K562 (cell line): ENCODE measurements around the gene PIK3CD. TPM values are rescaled to one million over a fixed set of nuclear protein-coding genes. Genes with fewer than 3 reads are reported as not detected.
A peak's percentile ranks its signal among the peaks of the same experiment; 100 is the strongest.

Experiments used
- ARID2 ChIP-seq: fragments of 450-650 bp; IDR thresholded peaks from 2 replicates; pipeline ENCODE4 v1.6.1; 2017; ENCODE audit warnings: antibody characterized with exemption, mild to moderate bottlenecking
- ATF1 ChIP-seq, 2 experiments: fragments of 450-650 bp in 1 of 2; IDR thresholded peaks; 2 replicates each; pipeline ENCODE4 v1.6.1; 2016; ENCODE audit warnings: missing compliant biosample characterization in 1 of 2, missing genetic modification characterization in 1 of 2
- CBX5 ChIP-seq: IDR thresholded peaks from 2 replicates; pipeline ENCODE4 v1.6.1; 2014; ENCODE audit warnings: low read depth, borderline replicate concordance
- CSDE1 ChIP-seq, 2 experiments: fragments of 450-650 bp; IDR thresholded peaks; 2 replicates each; pipeline ENCODE4 v1.6.1; 2016; ENCODE audit warnings: mild to moderate bottlenecking in 1 of 2
- DACH1 ChIP-seq: fragments of 450-650 bp; IDR thresholded peaks from 2 replicates; pipeline ENCODE4 v1.6.1; 2018; ENCODE audit not compliant: partially characterized antibody
- DNMT1 ChIP-seq: fragments of 450-650 bp; IDR thresholded peaks from 2 replicates; pipeline ENCODE4 v1.6.1; 2016; ENCODE audit warnings: antibody characterized with exemption, mild to moderate bottlenecking
- ESRRA ChIP-seq: fragments of 450-650 bp; IDR thresholded peaks from 2 replicates; pipeline ENCODE4 v1.6.1; 2014; ENCODE audit warnings: low read depth, mild to moderate bottlenecking, moderate library complexity, borderline replicate concordance
- HDAC2 ChIP-seq: fragments of 450-650 bp; IDR thresholded peaks from 2 replicates; pipeline ENCODE4 v1.6.1; 2016; ENCODE audit warnings: mild to moderate bottlenecking
- HNRNPK ChIP-seq: fragments of 200-400 bp; formaldehyde crosslinking; IDR thresholded peaks from one replicate; pipeline ENCODE4 v1.6.1; 2018; ENCODE audit warnings: mild to moderate bottlenecking, low read depth, low read length; ENCODE audit not compliant: poor library complexity, severe bottlenecking
- KAT2B ChIP-seq: IDR thresholded peaks from one replicate; pipeline ENCODE4 v1.6.1; 2012; ENCODE audit warnings: low read depth, mild to moderate bottlenecking, control low read depth, inconsistent platforms, low read length, moderate library complexity
- KLF1 ChIP-seq: fragments of 450-650 bp; IDR thresholded peaks from 2 replicates; pipeline ENCODE4 v1.6.1; 2016; ENCODE audit warnings: missing genetic modification characterization, missing compliant biosample characterization
- MEF2D ChIP-seq: conservative IDR thresholded peaks from 2 replicates; pipeline ENCODE4 v1.6.1; 2016; ENCODE audit warnings: low read depth, missing genetic modification characterization, missing compliant biosample characterization
- NFIC ChIP-seq: fragments of 450-650 bp; IDR thresholded peaks from 2 replicates; pipeline ENCODE4 v1.6.1; 2017; ENCODE audit warnings: mild to moderate bottlenecking, inconsistent platforms
- NR2C1 ChIP-seq, 2 experiments: fragments of 450-650 bp; IDR thresholded peaks; 2 replicates each; pipeline ENCODE4 v1.6.1; 2017; ENCODE audit warnings: mild to moderate bottlenecking in 2 of 2, antibody characterized with exemption in 1 of 2, inconsistent platforms in 1 of 2, missing compliant biosample characterization in 1 of 2, missing genetic modification characterization in 1 of 2
- NRF1 ChIP-seq, 2 experiments: fragments of 450-650 bp; IDR thresholded peaks in 1 of 2; conservative IDR thresholded peaks in 1 of 2; 2 replicates each; pipeline ENCODE4 v1.6.1; 2014; ENCODE audit warnings: mild to moderate bottlenecking in 2 of 2
- RAD51 ChIP-seq: fragments of 450-650 bp; IDR thresholded peaks from 2 replicates; pipeline ENCODE4 v1.7.1; 2016; ENCODE audit warnings: low read depth, mild to moderate bottlenecking, borderline replicate concordance
- RBM17 ChIP-seq: fragments of 200-400 bp; formaldehyde crosslinking; IDR thresholded peaks from 2 replicates; pipeline ENCODE4 v1.6.1; 2017; ENCODE audit warnings: low read depth, mild to moderate bottlenecking, low read length, borderline replicate concordance
- RUNX1 ChIP-seq: sonication (generic); IDR thresholded peaks from 2 replicates; pipeline ENCODE4 v1.6.1; 2016; ENCODE audit warnings: antibody characterized with exemption, low read depth
- SRSF3 ChIP-seq: fragments of 200-400 bp; formaldehyde crosslinking; IDR thresholded peaks from 2 replicates; pipeline ENCODE4 v1.6.1; 2016; ENCODE audit warnings: mild to moderate bottlenecking, low read length, moderate library complexity; ENCODE audit not compliant: insufficient read depth
- SRSF7 ChIP-seq: fragments of 200-400 bp; formaldehyde crosslinking; optimal IDR thresholded peaks from 2 replicates; pipeline ENCODE3; 2017; ENCODE audit warnings: mild to moderate bottlenecking, low read depth, low read length
- TAF7 ChIP-seq: fragments of 450-650 bp; IDR thresholded peaks from 2 replicates; pipeline ENCODE4 v1.6.1; 2016; ENCODE audit warnings: missing genetic modification characterization, missing compliant biosample characterization
- TAF9B ChIP-seq: fragments of 450-650 bp; IDR thresholded peaks from 2 replicates; pipeline ENCODE4 v1.6.1; 2018; ENCODE audit warnings: mild to moderate bottlenecking; ENCODE audit not compliant: partially characterized antibody
- U2AF1 ChIP-seq: fragments of 200-400 bp; formaldehyde crosslinking; optimal IDR thresholded peaks from 2 replicates; pipeline ENCODE3; 2017; ENCODE audit warnings: mild to moderate bottlenecking, low read depth, low read length, moderate library complexity
- YBX1 ChIP-seq: fragments of 450-650 bp; IDR thresholded peaks from 2 replicates; pipeline ENCODE4 v1.7.1; 2016; ENCODE audit warnings: mild to moderate bottlenecking
- ZBTB8A ChIP-seq: fragments of 450-650 bp; IDR thresholded peaks from 2 replicates; pipeline ENCODE4 v1.6.1; 2018; ENCODE audit warnings: mild to moderate bottlenecking, moderate library complexity; ENCODE audit not compliant: partially characterized antibody
- ZNF589 ChIP-seq: fragments of 200-800 bp; sonication (Bioruptor generic); IDR thresholded peaks from 2 replicates; pipeline ENCODE4 v1.6.1; 2016; ENCODE audit warnings: low read depth, missing genetic modification characterization, missing compliant biosample characterization
- ZNF830 ChIP-seq: fragments of 250-450 bp; sonication (Bioruptor Pico); IDR thresholded peaks from 2 replicates; pipeline ENCODE4 v1.5.0; 2021; ENCODE audit warnings: mild to moderate bottlenecking
- polyA plus RNA-seq, 8 experiments: library from polyadenylated mRNA; depleted of rRNA in 4 of 8; stranded (reverse) in 5 of 8; unstranded in 3 of 8; fragments of >200 nt; fragmentation: Nextera tagmentation in 2 of 8; fragmentation: Illumina TruSeq in 1 of 8; extraction: Ambion mirVana in 2 of 8; extraction: Trizol in 1 of 8; gene quantifications; 2 replicates each; pipeline versions ENCODE4 v1.2.1 to v1.2.3, GENCODE V29; 2011 to 2014; ENCODE audit warnings: inconsistent platforms in 1 of 8, missing spikeins in 1 of 8
- total RNA-seq, 7 experiments: library from RNA; depleted of rRNA in 6 of 7; stranded (reverse); fragments of >200 nt in 6 of 7; fragmentation: Illumina TruSeq in 2 of 7; extraction: Trizol in 2 of 7; gene quantifications; 2 replicates each; pipeline versions ENCODE4 v1.2.1 to v1.2.3, GENCODE V29; 2011 to 2021; ENCODE audit warnings: low replicate concordance in 1 of 7
- TF ChIP-seq, protein P1 (sequence below): conservative IDR thresholded peaks from 2 replicates; pipeline ENCODE4 v1.6.1; 2011; ENCODE audit warnings: low read depth, mild to moderate bottlenecking, low read length; ENCODE audit not compliant: control insufficient read depth
- TF ChIP-seq, protein P2 (sequence below): sonication (generic); formaldehyde crosslinking; IDR thresholded peaks from 2 replicates; pipeline ENCODE4 v1.8.0; 2022; ENCODE audit warnings: mild to moderate bottlenecking, missing genetic modification reagents
- TF ChIP-seq, protein P3 (sequence below), 2 experiments: fragments of 450-650 bp; IDR thresholded peaks; 2 replicates each; pipeline ENCODE4 v1.6.1; 2016

The PIK3CD gene
- total and polyA plus RNA-seq, 9 of the 15 experiments (the other 6 are each of a cell fraction or from before 2014, with no cell fraction given): 1.8 to 20.8 (median 7.2) TPM

DNA sequence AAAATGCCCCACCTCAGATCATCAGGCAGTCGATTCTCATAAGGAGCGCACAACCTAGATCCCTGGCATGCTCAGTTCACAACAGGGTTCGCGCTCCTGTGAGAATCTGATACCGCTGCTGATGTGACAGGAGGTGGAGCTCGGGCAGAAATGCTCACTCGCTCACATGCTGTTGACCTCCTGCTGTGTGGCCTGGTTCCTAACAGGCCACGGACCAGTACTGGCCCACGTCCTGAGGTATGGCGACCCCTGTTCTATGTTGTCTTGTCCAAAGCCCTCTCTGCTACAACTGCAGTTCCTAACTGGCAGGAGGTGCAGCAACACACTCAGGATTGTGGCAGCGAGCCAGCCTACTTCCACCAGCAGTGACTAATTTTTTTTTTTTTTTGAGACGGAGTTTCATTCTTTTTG lies 101.6 kb downstream of the PIK3CD start (continued):
- TF ChIP-seq KLF1 (no peak), SRSF3 (no peak), MEF2D (tag) (no peak), DACH1 (no peak), KAT2B (no peak), NFIC (peak; percentile 88), TAF9B (no peak), ZBTB8A (no peak), DNMT1 (no peak), CSDE1 (IDR thresholded peaks at IDR 0.05) (no peak), ATF1 (CRISPR knock-in tag; IDR thresholded peaks at IDR 0.05) (no peak), ATF1 (tag; IDR thresholded peaks at IDR 0.05) (peak; percentile 51; the same call in 1 of the 2 replicates), TAF7 (tag) (no peak), SRSF7 (no peak), YBX1 (no peak), ZNF830 (CRISPR knock-in tag) (no peak), RUNX1 (no peak), CBX5 (no peak), HDAC2 (no peak), U2AF1 (no peak), NRF1 (conservative IDR thresholded peaks at IDR 0.05 in 1 of 2, IDR thresholded peaks at IDR 0.05 in 1 of 2) (peak in 1 of 2 experiments; percentile 48; a peak in 2 of 4 replicates), RAD51 (no peak), RBM17 (no peak), ESRRA (no peak), HNRNPK (no peak), ARID2 (no peak), NR2C1 (IDR thresholded peaks at IDR 0.05) (no peak), NR2C1 (tag; IDR thresholded peaks at IDR 0.05) (no peak), ZNF589 (no peak)
- TF ChIP-seq, protein P1, sequence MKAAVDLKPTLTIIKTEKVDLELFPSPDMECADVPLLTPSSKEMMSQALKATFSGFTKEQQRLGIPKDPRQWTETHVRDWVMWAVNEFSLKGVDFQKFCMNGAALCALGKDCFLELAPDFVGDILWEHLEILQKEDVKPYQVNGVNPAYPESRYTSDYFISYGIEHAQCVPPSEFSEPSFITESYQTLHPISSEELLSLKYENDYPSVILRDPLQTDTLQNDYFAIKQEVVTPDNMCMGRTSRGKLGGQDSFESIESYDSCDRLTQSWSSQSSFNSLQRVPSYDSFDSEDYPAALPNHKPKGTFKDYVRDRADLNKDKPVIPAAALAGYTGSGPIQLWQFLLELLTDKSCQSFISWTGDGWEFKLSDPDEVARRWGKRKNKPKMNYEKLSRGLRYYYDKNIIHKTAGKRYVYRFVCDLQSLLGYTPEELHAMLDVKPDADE: no peak
- TF ChIP-seq, protein P2, sequence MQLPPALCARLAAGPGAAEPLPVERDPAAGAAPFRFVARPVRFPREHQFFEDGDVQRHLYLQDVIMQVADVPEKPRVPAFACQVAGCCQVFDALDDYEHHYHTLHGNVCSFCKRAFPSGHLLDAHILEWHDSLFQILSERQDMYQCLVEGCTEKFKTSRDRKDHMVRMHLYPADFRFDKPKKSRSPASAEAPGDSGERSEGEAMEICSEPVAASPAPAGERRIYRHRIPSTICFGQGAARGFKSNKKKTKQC (CRISPR knock-in tag): no peak
- TF ChIP-seq, protein P3, sequence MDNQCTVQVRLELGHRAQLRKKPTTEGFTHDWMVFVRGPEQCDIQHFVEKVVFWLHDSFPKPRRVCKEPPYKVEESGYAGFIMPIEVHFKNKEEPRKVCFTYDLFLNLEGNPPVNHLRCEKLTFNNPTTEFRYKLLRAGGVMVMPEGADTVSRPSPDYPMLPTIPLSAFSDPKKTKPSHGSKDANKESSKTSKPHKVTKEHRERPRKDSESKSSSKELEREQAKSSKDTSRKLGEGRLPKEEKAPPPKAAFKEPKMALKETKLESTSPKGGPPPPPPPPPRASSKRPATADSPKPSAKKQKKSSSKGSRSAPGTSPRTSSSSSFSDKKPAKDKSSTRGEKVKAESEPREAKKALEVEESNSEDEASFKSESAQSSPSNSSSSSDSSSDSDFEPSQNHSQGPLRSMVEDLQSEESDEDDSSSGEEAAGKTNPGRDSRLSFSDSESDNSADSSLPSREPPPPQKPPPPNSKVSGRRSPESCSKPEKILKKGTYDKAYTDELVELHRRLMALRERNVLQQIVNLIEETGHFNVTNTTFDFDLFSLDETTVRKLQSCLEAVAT (IDR thresholded peaks at IDR 0.05): no peak
